Mammary microvascular endothelial cell (primary cell): ENCODE data around the gene KIF4B. TPM values are rescaled to one million over a fixed set of nuclear protein-coding genes. Genes with fewer than 3 reads are reported as not detected.

ENCODE experiments used
- total RNA-seq: library from RNA; depleted of rRNA; stranded (reverse); fragments of >200 nt; gene quantifications from 2 replicates; pipeline ENCODE4 v1.2.3, GENCODE V29; 2015

KIF4B gene
- under 0.01 and 0.13 TPM in 2 replicates for total RNA-seq

GRCh38 chr5:155013526-155013925, at the start of gene KIF4B:
Gene KIF4B, plus strand, starts transcription at chr5:155013755. Its CDS starts 105 bp downstream, at chr5:155013860.

Other genes starting within 250 kb of the KIF4B start
- gene FAXDC2, start 163.2 kb upstream of the KIF4B start, total RNA-seq, result 2.3 and 2.9 TPM in 2 replicates
- 48.3 and 66.4 TPM in 2 replicates for gene CNOT8, start 155.1 kb upstream of the KIF4B start, total RNA-seq
- 20.5 and 22.1 TPM in 2 replicates for gene GEMIN5, start 75.5 kb upstream of the KIF4B start, total RNA-seq
- 40.6 and 57.7 TPM in 2 replicates for gene MRPL22, start 72.7 kb upstream of the KIF4B start, total RNA-seq